Gastrocnemius medialis (tissue), 4 donors: ENCODE results near the gene PXMP4. TPM values are rescaled to one million over a fixed set of nuclear protein-coding genes. Genes with fewer than 3 reads are reported as not detected.

Experiments
- ATAC-seq, 2 donors: fragments of 150-250 bp; one replicate each; pipeline ENCODE4 v1.9.1; 2016
- DNase-seq, 2 donors: peaks; one replicate each; pipeline ENCODE4 v3.0.0-alpha.2; 2019
- H3K27ac ChIP-seq, 4 donors: fragments of 200-600 bp; sonication (generic); 1 replicate in 1 of 4; 2 replicates in 3 of 4; pipeline ENCODE4 v1.5.1; 2016 to 2018; ENCODE audit warnings: mild to moderate bottlenecking in 2 of 4, moderate library complexity in 1 of 4
- H3K27me3 ChIP-seq, 3 donors: fragments of 200-600 bp; sonication (generic) in 2 of 3; 1 replicate in 1 of 3; 2 replicates in 2 of 3; pipeline versions ENCODE4 v1.5.1 to v1.6.0; 2016 to 2019; ENCODE audit warnings: mild to moderate bottlenecking in 1 of 3, moderate library complexity in 1 of 3
- H3K36me3 ChIP-seq, 2 donors: fragments of 200-600 bp; sonication (generic) in 1 of 2; one replicate each; pipeline ENCODE4 v1.5.1; 2017 to 2018
- H3K4me1 ChIP-seq, 2 donors: fragments of 200-600 bp; sonication (generic) in 1 of 2; one replicate each; pipeline ENCODE4 v1.5.1; 2016 to 2017; ENCODE audit warnings: mild to moderate bottlenecking in 2 of 2
- H3K4me3 ChIP-seq, 4 donors: fragments of 200-600 bp; sonication (generic) in 3 of 4; 1 replicate in 1 of 4; 2 replicates in 3 of 4; pipeline ENCODE4 v1.5.1; 2016 to 2019; ENCODE audit warnings: mild to moderate bottlenecking in 2 of 4
- H3K9me3 ChIP-seq, 3 donors: fragments of 200-600 bp; sonication (generic) in 2 of 3; 1 replicate in 1 of 3; 2 replicates in 2 of 3; pipeline ENCODE4 v1.5.1; 2016 to 2019
- CTCF ChIP-seq, 5 experiments: fragments of 450-650 bp in 3 of 5; fragments of 200-600 bp in 2 of 5; sonication (generic) in 2 of 5; IDR thresholded peaks in 4 of 5; conservative IDR thresholded peaks in 1 of 5; 1 replicate in 4 of 5; 2 replicates in 1 of 5; pipeline ENCODE4 v1.5.1; 2016 to 2019; ENCODE audit warnings: antibody characterized with exemption in 5 of 5, mild to moderate bottlenecking in 3 of 5, moderate library complexity in 3 of 5
- POLR2A ChIP-seq, 2 donors: fragments of 450-650 bp; IDR thresholded peaks; one replicate each; pipeline ENCODE4 v1.6.1; 2017; ENCODE audit warnings: antibody characterized with exemption in 2 of 2, mild to moderate bottlenecking in 2 of 2, moderate library complexity in 2 of 2
- in situ Hi-C, 4 donors: fragments of 200-750 bp; cut with MboI; loops; one replicate each; pipeline versions ENCODE4 v1.15.0 to v1.8.0; 2017; ENCODE audit warnings: low sequenced_read_pairs in 4 of 4
- intact Hi-C: fragments of 100-400 bp; cut with DNase I; formaldehyde crosslinking; loops from one replicate; pipeline ENCODE4 v1.15.1; 2023; ENCODE audit warnings: low total_unique reads
- total RNA-seq, 4 donors: library from RNA; depleted of rRNA; stranded (reverse); fragments of >200 nt; gene quantifications; one replicate each; pipeline versions ENCODE4 v1.1.0 to v1.2.3, GENCODE V29; 2016

Gene PXMP4
- total RNA-seq, 4 donors from 2014 or later: 3.2 to 7.3 (median 5.3) TPM

- H3K4me3 ChIP-seq: peak overlapping the region; percentile 78 to 83 (median 83)
- H3K36me3 ChIP-seq: peaks cover 0 to 13% of the 10 kb centered on the region in 2 donors
- DNase-seq (no peak), ATAC-seq (peak; percentile 24 to 56)
- H3K9me3 ChIP-seq: no peaks in the 10 kb centered on the region
- in situ Hi-C loops: no loop called here
- TF ChIP-seq POLR2A (IDR thresholded peaks at IDR 0.05): no peak
- no peak for TF ChIP-seq CTCF (IDR thresholded peaks at IDR 0.05 in 4 of 5, conservative IDR thresholded peaks at IDR 0.05 in 1 of 5)
- intact Hi-C loops: loop anchor here (5.0 kb wide), 2 partner anchors 59 to 139 kb away; partner anchors contain the start of genes CHMP4B and ZNF341
- H3K4me1 ChIP-seq: peaks cover 18 to 23% of the 10 kb centered on the region in 2 donors
- H3K27me3 ChIP-seq: no peaks in the 10 kb centered on the region
- H3K27ac ChIP-seq: peak overlapping the region; percentile 89 to 96 (median 93)
Measured at GRCh38 chr20:33673410-33674293, 46.5 kb downstream of the PXMP4 start.

GRCh38 chr20:33673114-33673409, 47.0 kb downstream of the PXMP4 start:
- ATAC-seq (no peak), DNase-seq (no peak)
- Histone ChIP-seq H3K27me3 (no peaks in the 10 kb centered on the region), H3K9me3 (no peaks in the 10 kb centered on the region), H3K27ac (peak overlapping the region; percentile 89 to 96 (median 93)), H3K4me3 (peak overlapping the region; percentile 78 to 83 (median 83)), H3K4me1 (peaks cover 18 to 23% of the 10 kb centered on the region in 2 donors), H3K36me3 (peaks cover 0 to 15% of the 10 kb centered on the region in 2 donors)
- in situ Hi-C loops (no loop called here), intact Hi-C loops (loop anchor here (5.0 kb wide), 2 partner anchors 59 to 139 kb away; partner anchors contain the start of genes CHMP4B and ZNF341)
- no peak for TF ChIP-seq CTCF (IDR thresholded peaks at IDR 0.05 in 4 of 5, conservative IDR thresholded peaks at IDR 0.05 in 1 of 5)

GRCh38 chr20:33672426-33673113, 47.5 kb downstream of the PXMP4 start:
- H3K9me3 ChIP-seq: no peaks in the 10 kb centered on the region
- H3K36me3 ChIP-seq: peaks cover 0 to 15% of the 10 kb centered on the region in 2 donors
- intact Hi-C loops (loop anchor here (5.0 kb wide), 2 partner anchors 60 to 140 kb away; partner anchors contain the start of genes CHMP4B and ZNF341), in situ Hi-C loops (no loop called here)
- H3K27me3 ChIP-seq: no peaks in the 10 kb centered on the region
- ATAC-seq: no peak
- peak overlapping the region; percentile 78 to 83 (median 83) for H3K4me3 ChIP-seq
- H3K4me1 ChIP-seq: peaks cover 18 to 23% of the 10 kb centered on the region in 2 donors
- peak overlapping the region; percentile 89 to 96 (median 93) for H3K27ac ChIP-seq
- DNase-seq: no peak
- no peak for TF ChIP-seq CTCF (IDR thresholded peaks at IDR 0.05 in 4 of 5, conservative IDR thresholded peaks at IDR 0.05 in 1 of 5)
- TF ChIP-seq POLR2A (IDR thresholded peaks at IDR 0.05): no peak

GRCh38 chr20:33671573-33672288, 48.4 kb downstream of the PXMP4 start:
- Histone ChIP-seq H3K27ac (peak overlapping the region in 2 of 4 donors; percentile 92 to 96), H3K4me1 (peaks cover 18 to 23% of the 10 kb centered on the region in 2 donors)
- intact Hi-C loops: loop anchor here (5.0 kb wide), 2 partner anchors 61 to 141 kb away; partner anchors contain the start of genes CHMP4B and ZNF341

More at GRCh38 chr20:33671573-33672288, 48.4 kb downstream of the PXMP4 start:
- Histone ChIP-seq H3K4me3 (no peak overlapping the region), H3K36me3 (peaks cover 0 to 15% of the 10 kb centered on the region in 2 donors), H3K27me3 (no peaks in the 10 kb centered on the region), H3K9me3 (no peaks in the 10 kb centered on the region)
- in situ Hi-C loops: no loop called here
- no peak for ATAC-seq
- no peak for DNase-seq
- TF ChIP-seq POLR2A (IDR thresholded peaks at IDR 0.05) (no peak), CTCF (IDR thresholded peaks at IDR 0.05 in 4 of 5, conservative IDR thresholded peaks at IDR 0.05 in 1 of 5) (no peak)
